ENCODE results near the gene NOC3L. TPM values are rescaled to one million over a fixed set of nuclear protein-coding genes. Genes with fewer than 3 reads are reported as not detected.

NOC3L gene
- total and polyA plus RNA-seq, 9 of the 15 experiments (the other 6 are each of a cell fraction or from before 2014, with no cell fraction given) = 23.8 to 57.6 (median 32.6) TPM

- ATAC-seq = no peak
- Histone ChIP-seq H3K4me1 (replicated peaks in 1 of 2; ENCODE audit: control insufficient read depth in 2 of 2, insufficient read depth in 2 of 2, low read length in 2 of 2) (no peaks in the 10 kb centered on the region), H3K9me3 (replicated peaks; ENCODE audit: control insufficient read depth, insufficient read depth, low read depth, low read length) (no peaks in the 10 kb centered on the region), H3K4me2 (ENCODE audit: insufficient read depth, low read length) (no peak overlapping the region), H3K36me3 (ENCODE audit: control insufficient read depth, insufficient read depth, low read length) (no peaks in the 10 kb centered on the region), H3K79me2 (ENCODE audit: control insufficient read depth, insufficient read depth, low read length) (no peaks in the 10 kb centered on the region), H2AFZ (ENCODE audit: low read depth, low read length) (no peak overlapping the region), H3K4me3 (no peak overlapping the region), H3K9me1 (ENCODE audit: control insufficient read depth, insufficient read depth, low read length) (no peaks in the 10 kb centered on the region), H3K27ac (ENCODE audit: extremely low read depth, low read depth, low read length) (no peak overlapping the region), H3K27me3 (ENCODE audit: control insufficient read depth in 2 of 2, insufficient read depth in 2 of 2, low read length in 2 of 2) (peaks cover 13 to 25% of the 10 kb centered on the region in 2 experiments; a peak in 4 of 5 replicates), H3K9ac (ENCODE audit: insufficient read depth in 1 of 2, low read depth in 2 of 2, low read length in 2 of 2) (no peak overlapping the region), H4K20me1 (replicated peaks; ENCODE audit: control insufficient read depth, insufficient read depth, low read length) (no peaks in the 10 kb centered on the region)
- 0% methylated on average over 5 of the region's 5 CpGs for WGBS (ENCODE audit: insufficient coverage, low coverage, missing lambda C conversion rate)
- TF ChIP-seq BCOR (IDR thresholded peaks at IDR 0.05) (no peak), ZNF609 (CRISPR knock-in tag; IDR thresholded peaks at IDR 0.05; ENCODE audit: borderline replicate concordance) (no peak), SMAD3 (CRISPR knock-in tag; conservative IDR thresholded peaks at IDR 0.05) (no peak), ELF1 (tag; IDR thresholded peaks at IDR 0.05) (no peak)
- FAIRE-seq = no peak
- ChIA-PET CTCF (ENCODE audit: low intra/inter-chr PET ratio) (no interaction called here), POLR2A (no interaction called here)
- no TSS peak for BruUV-seq (replicated peaks)
- in situ Hi-C loops (cut with MboI) (no loop called here), intact Hi-C loops (cut with micrococcal nuclease) (no loop called here)
- no peak for DNase-seq (ENCODE audit: extremely low read depth in 1 of 4, low spot score in 3 of 4)
These were observed 55.6 kb downstream of the NOC3L start for GRCh38 chr10:94307046-94307615.
